NCI-H187 (cell line): ENCODE data around the gene CD83.

Source experiments
- DNase-seq, 2 experiments: peaks; one replicate each; lab custom pipeline; 2025; lab: John Stamatoyannopoulos, UW

Gene CD83

DNA sequence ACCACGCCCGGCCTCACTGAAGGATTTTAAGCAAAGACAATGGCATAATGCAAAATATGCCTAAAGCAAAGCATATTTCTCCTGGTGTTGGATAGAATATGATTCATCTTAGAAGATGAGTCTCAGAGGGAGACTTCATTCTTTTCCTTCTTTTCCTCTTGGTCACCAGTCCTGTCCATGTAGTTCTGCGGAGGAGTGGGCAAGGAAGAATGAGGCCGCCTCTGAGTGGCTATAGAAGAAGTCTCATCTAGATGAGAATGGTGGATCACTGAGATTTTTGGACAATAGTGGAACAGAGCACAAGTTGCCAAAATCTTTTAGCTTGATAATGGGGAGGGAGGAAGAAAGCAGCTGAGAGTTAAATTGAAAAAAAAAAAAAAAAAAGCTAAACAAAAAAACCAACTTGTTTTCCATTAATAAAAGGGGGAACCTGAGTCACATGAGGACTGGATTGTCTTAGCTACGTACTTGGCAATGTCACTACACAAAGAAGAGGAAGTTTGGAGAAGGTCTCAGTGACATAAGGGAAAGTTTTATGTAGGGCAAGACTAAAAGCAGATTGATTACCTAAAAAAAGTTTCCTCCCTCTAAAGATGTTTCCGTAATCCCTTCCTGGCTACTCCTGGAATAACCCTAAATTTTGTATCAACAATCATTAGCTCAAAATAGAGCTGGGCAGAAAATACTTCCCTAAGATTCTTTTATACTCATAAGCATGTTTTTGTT, 6.0 kb downstream of the CD83 start:
- DNase-seq, result no peak

DNA sequence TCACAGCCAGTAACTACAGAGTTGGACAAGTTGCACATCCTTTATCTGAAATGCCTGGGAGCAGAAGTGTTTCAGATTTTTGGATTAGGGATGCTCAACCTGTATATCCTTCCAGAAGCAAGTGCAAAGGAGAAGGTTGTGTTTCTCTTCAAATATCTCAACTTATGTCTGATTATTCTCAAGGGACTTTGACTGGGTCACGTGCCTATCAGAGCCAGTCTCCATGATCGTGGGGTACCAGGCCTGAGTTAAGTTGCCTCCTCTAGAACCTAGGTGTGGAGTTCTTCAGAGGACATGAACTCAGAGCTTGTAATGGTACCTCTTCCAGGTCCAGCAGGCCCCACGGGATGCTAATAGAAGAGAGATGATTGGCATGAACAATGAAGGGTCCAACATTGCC, 7.8 kb downstream of the CD83 start:
- no peak for DNase-seq

DNA sequence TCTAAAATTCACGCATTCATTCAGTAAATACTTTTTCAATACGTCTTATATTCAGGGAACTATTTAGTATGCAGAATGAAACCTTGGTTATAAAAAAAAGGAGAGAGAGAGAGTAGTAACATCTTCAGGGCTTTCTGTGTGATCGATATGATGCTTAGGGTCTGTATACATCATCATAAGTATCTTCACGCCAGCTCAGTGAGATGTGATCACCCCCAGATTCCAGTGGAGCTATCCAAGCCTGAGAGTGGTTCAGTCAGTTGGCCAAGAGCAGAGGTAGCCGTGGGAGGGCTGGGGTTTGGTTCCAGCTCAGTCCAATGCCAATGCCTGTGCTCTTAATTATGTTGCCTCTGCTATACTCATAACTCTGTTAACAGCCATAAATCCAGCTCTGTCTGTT, 8.6 kb downstream of the CD83 start:
- DNase-seq, result no peak

DNA sequence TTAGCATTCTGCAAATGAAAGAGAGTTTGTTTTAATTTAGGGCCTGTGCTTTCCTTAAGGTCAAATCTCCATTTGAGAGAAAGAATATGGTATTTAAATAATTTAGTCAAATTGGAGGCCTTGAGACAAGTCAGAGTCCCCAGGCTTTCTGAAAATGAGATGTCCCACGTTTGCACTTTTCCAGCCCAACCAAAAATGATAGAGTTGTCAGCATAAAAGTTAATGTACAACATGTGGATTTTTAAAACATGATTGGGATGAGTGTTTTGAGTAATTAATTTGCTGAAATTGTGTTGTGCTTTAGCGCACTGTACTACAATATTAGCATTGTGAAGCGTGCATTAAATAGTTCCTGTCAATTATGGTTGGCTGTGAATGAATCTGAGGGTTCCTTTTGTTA, 10.0 kb downstream of the CD83 start:
- DNase-seq, result no peak

DNA sequence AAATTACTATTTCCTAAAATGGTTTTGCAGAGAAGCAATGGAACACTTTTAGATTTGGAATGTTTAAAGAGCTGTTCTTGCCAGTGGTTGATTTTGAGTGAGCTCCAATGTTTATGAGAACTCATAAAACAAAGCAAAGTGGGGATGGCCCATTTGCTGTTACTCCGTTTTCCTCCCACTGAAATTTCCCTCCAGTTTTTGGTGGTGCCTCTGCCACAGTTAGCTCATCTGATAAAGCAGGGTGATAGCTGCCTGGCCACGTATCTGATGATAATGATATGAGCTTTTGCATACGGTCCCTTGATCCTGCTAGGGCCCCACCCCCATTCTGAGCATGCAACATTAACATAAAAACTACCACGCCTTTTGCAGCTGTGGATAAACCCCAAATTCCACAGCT, 10.4 kb downstream of the CD83 start:
- DNase-seq, result no peak

DNA sequence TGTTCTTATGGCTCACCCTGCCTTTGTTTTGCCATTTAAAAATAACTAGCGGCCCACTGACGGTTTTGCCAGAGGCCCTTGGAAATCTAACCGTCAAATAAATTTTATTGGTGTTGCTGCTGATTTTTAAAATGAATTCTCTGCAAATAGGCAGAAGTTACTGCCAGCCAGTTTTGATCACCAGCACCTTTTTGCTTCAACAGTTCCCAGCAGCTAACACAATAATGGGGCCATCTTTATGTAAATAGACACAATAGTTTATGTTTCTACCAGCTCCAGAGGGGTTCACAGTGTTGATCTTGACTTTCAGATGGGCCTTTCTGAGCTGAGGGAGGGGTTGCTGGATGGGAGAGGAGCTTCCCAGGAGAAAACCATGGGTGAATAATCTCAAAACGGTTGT, 11.2 kb downstream of the CD83 start:
- DNase-seq, result no peak

DNA sequence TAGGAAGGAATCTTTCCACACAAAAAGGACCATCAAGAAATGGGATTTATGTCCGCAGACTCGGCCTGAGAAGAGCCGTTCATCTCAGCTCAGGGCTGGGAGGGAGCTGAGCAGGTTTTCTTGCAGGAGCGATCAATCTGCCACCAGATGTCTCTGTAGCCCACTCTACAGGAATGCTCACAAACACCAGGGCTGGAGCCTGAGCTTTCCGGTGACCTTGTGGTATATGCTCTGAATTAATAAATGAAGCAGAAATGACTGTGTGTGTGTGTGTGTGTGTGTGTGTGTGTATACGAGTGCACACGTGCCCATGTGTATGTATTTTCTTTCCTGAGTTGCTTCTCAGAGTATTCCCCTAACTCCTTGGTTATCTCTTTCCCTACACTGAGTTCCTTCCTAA, 12.0 kb downstream of the CD83 start:
- peak in 1 of 2 experiments; percentile 36 for DNase-seq

DNA sequence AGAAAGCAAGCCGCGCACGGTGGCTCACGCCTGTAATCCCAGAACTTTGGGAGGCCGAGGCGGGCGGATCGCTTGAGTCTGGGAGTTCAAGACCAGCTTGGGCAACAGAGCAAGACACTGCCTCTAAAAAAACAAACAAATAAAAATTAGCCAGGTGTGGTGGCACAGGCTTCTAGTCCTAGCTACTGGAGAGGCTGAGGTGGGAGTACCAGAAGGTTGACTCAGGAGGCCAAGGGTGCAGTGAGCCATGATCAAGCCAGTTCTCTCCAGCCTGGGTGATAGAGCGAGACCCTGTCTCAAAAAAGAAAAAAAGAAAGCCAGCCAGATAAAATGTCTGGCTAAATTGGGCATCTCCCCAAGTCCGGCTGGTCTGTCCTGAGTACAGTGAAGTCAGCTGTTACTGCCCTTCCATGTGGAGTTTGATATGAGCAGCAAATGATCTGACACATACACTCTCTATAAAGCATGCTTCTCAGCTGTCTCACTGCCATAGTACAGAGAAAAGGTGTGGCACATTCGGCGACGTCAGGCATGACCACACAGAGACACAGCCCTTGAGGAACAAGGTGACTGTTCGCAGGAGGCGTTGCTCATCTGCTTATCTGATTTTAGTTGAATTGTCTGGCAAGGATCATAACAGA, 13.0 kb downstream of the CD83 start:
- no peak for DNase-seq

DNA sequence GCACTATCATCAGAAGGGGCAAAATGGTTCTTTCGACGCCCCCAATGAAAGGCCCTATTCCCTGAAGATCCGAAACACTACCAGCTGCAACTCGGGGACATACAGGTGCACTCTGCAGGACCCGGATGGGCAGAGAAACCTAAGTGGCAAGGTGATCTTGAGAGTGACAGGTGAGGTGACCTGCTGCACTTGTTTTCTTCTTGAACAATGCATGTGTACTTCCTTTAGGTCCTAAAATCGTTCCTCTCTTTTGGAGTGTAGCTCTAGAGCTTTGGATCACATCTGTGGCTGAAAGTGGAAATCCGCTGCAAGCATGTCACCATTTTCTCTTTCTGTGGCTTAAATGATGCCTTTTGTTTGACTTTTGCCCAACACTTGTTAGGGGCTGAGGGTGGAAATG, 14.0 kb downstream of the CD83 start:
- DNase-seq, result no peak

DNA sequence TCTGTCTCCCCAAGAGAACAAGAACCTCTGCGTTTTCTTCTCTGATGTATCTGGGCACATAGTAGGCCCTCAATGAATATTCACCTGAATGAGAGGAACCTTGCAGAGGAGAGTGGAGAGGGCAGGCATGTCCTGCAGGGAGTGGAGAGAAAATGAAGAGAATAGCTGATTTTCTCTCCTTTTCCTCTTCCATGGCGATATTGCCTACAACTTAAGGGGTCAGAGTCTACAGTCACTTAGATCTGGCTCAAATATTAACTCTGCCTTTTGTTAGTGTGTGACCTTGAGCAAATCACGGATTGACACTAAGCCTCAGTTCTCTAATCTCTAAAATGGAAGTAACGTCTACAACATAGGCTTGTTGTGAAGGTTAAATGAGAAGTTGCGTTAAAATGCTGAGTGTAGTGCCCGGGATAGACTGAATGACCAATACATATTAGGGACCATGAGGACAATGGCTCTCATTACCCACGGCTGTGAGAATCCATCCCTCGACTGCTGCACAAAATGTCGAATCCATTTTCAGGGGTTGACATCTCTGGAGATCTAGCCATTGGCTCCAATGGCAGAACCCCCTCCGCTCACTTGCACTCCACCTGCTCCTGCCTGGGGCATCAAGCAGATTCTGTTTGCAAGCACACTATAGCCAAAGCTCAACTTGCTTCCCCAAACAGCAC, 14.8 kb downstream of the CD83 start:
- DNase-seq, result no peak

DNA sequence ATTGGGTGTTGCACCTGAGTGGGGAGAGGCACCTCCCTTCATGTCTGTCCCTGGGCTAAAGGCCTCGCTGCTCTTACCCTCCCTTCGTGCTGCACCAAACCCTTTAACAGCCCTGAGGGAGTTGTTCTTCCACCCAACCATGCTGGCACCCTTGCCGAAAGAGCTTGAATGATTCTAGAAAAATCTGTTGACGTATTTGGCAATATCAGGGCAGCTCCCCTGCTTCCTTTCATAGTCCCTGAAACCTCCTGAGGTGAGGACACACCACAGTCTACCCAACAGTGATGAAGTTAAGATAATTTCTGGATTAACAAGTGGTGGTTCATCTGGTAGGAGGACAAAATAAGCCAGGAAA, 15.3 kb downstream of the CD83 start:
- no peak for DNase-seq

DNA sequence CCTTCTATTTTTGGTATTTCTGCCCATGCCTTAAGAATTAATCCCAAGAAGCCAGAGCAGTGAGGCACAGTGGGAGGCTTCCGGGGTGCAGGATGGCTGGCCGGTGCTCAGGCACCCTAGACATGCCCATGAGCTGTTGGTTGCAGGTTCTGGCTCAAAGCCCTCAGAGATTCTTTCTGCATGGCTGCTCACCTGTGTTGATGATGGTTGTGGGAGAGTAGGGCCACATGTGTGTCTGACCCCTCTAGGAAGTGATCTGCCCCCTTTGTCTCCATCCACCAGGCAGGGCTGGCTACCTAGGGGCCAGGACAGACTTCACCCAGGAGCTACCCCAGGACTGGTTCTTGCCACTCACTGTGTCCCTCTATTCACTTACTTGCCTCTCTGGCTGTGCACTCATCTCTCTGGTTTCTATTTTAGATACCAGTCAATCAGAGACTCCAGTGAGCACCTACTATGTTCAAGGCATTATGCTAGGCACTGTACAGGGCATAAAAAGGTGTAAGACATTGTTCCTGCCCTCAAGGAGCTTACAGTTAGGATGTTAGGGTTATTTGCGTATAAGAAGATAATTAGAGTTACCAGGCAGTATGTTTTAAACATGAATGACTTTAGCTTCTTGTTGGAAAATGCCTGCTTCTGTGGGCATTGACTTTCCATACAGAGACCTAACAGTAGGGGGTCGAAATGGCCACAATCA, 16.8 kb downstream of the CD83 start:
- no peak for DNase-seq

DNA sequence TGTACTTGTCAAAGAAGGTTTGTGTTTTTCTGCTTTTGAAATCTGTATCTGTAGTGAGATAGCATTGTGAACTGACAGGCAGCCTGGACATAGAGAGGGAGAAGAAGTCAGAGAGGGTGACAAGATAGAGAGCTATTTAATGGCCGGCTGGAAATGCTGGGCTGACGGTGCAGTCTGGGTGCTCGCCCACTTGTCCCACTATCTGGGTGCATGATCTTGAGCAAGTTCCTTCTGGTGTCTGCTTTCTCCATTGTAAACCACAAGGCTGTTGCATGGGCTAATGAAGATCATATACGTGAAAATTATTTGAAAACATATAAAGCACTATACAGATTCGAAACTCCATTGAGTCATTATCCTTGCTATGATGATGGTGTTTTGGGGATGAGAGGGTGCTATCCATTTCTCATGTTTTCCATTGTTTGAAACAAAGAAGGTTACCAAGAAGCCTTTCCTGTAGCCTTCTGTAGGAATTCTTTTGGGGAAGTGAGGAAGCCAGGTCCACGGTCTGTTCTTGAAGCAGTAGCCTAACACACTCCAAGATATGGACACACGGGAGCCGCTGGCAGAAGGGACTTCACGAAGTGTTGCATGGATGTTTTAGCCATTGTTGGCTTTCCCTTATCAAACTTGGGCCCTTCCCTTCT, 18.4 kb downstream of the CD83 start:
- DNase-seq, result no peak

DNA sequence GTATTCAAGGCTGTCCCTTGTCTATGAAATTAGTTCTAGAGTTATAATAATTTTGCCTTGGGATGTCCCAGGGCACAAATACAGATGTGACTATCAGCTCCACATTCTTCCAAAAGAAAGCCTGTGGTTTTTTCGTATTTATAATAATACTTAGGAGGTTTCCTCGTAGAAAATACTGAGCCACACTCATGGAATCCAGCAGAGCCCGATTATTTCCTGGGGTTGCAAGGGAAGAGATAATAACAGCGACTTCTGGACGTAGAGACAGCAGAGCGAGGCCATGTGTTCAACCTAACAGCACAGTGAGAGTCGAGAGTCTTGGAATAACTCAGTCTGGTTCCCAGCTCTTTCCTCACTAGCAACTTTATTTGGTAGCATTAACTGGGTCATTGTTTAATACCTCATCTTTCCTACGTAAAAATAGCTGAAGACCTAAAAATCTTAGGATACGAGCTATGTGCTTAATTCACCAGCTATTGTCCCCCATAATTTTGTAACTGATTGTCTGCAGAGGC, 21.2 kb downstream of the CD83 start:
- no peak for DNase-seq

DNA sequence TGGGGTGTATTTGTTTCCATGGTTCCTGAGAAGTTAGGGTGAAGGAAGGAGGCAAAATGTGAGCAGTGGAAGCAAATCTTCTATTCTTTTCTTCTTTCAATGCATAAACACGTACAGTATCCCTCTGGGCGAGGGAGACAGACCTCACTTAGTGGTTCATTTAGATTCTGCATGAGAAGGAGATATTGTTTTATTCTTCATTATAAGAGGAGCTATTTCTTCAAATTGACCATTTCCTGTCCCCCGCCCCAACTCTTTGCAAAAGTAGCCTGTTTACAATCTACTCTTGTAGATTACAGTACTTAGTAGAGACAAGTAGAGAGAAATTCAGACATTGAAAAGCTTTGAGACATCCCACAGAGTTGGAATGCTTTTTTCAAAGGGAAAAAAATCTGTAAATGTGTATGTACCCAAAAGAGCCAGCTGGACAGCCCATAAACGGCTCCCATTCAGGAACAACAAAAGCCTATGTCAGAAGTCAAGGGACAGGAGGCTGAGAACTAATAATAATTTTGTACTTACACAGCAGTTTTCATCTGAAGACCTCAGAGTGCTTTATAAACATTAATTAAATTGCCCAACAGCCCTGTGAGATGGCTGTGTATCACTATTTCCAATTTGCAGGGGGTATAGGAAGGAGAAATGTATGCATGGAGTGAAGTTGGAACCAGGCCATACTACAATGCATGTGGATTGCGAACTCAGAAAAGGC, 23.9 kb downstream of the CD83 start:
- no peak for DNase-seq

DNA sequence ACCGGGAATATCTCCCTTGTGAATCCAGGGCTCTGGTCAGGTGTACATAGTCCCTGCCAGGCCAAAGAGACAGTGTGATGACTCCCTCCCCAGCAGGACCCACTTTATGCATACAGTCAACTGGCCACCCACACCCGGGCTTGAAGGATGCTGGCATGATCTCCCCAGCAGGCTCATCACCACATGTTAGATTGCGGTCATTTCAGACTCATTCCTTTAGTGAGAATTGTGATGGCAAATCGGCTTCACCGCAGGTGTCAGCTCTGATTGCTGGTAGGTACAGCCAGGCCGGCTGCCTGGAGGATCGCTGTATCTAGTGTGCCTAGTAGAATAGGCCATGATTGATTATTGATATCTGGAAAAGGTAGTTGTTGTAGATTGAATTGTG, 24.5 kb downstream of the CD83 start:
- DNase-seq, result no peak

DNA sequence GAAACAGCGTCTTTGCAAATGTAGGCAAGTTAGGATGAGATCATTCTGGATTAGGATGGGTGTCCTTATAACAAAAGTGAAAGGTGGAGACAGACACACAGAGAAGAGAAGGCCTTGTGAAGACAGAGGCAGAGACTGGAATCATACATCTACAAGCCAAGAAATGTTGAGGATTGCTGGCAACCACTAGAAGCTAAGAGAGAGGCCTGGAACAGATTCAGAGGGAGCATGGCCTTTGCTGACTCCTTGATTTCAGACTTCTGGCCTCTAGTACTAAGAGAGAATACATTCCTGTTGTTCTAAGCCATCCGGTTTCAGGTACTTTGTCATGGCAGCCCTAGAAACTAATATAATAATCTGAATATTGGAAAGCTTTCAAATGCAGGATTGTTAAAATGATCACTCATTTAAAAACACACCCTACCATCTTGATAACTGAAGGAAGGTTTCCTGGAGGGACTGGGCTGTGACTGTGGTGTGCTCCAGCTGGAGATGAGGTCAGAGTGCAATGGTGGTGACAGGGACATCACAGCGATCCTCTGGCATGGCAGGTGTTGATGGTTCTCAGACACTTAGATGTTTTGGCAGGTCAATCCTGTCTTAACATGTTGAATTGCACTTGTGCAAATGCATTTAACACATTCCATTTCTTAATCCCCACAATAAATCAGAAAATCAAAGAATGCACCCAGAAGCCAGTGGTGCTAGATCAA, 25.1 kb downstream of the CD83 start:
- no peak for DNase-seq

DNA sequence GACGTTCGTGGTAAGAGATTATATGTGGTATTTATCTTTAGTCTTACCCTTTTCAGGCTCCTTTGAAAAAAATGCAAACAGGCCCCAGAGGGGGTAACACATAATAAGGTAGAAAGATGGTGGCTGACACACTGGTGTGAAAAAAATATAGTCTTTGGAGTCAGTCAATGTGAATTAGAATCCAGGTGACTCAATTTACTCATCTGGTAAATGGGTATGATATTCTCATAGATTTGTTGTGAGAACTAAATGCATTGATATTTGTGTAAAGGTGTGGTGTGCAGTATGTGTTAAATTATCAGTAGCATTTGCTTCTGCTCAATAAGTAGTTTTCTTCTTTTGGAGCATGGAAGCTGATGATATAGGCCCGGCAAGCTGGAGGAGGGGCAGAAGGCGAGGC, 25.7 kb downstream of the CD83 start:
- DNase-seq, result no peak

DNA sequence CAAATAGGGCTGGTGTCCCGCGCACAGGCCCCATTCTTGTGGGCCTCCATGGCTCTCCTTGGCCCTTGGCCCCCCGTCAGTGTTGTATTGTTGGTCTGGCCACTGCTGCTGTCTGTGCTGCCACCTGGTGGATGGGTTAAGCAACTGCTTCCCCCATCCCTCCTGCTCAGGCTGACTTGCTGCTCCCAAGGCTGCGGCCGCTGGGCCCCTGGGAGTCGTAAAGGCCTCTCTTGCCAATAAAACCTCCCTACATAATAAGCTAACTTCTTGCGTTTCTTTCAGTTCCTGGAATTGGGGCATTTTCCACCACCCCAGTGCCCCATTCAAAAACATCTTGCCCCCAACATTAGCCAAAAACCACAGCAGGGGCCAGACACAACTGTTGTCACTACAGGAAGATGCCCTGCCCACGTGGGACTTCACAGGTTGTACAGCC, 27.1 kb downstream of the CD83 start:
- peak; percentile 50 to 51 for DNase-seq

DNA sequence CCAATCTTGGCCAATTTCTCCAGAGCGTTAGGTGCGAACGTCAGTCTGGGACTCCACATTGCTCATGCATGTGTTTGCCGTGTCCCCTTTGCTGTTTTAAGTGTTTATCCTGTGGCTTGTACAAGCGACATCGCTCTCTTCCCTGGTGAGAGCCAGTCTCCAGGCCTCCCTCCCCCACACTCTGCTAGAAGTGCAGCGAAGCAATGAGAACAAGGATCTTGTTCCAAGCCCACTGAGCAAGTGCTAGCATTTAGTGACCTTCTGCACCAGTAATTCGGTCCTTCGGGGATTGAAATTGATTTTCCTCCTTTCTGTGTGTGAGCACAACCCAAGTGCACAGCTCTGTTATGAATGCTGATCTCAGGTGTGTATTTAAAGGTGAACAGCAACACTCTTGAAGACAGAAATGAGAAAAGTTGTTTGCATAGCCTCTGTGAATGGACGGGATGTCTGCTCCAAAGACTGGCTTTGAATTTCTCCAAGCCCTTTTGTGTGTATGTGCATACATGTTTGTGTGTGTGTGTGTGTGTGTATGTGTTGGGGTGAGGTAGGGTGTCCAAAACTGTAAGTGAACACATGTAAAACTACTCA, 29.0 kb downstream of the CD83 start:
- DNase-seq, result peak; percentile 77 to 83
